Stimulated activated memory B cell treated with anti-CD40 and anti-IgM and Interleukin-4, amounts not matched to agents 10 μg/mL and 1 μg/mL and 100 μg/mL, for 72 hours (primary cell): ENCODE data around the gene DACH2.

ENCODE experiments used
- ATAC-seq: fragments of 150-1000 bp; cut with Tn5 transposase; 2 replicates; pipeline ENCODE4 v1.10.0; 2021
- H3K27ac Mint-ChIP-seq: one replicate; pipeline ENCODE4 v1.8.0; 2022; ENCODE audit warnings: mild to moderate bottlenecking, mixed read lengths
- H3K27me3 Mint-ChIP-seq: one replicate; pipeline ENCODE4 v1.8.0; 2022; ENCODE audit warnings: mixed read lengths
- H3K36me3 Mint-ChIP-seq: one replicate; pipeline ENCODE4 v1.8.0; 2022; ENCODE audit warnings: mixed read lengths
- H3K4me1 Mint-ChIP-seq: one replicate; pipeline ENCODE4 v1.8.0; 2022; ENCODE audit warnings: mixed read lengths
- H3K4me3 Mint-ChIP-seq: one replicate; pipeline ENCODE4 v1.8.0; 2022; ENCODE audit warnings: mild to moderate bottlenecking, moderate library complexity, mixed read lengths
- H3K9me3 Mint-ChIP-seq: one replicate; pipeline ENCODE4 v1.8.0; 2022; ENCODE audit warnings: mixed read lengths

DACH2 gene

DNA sequence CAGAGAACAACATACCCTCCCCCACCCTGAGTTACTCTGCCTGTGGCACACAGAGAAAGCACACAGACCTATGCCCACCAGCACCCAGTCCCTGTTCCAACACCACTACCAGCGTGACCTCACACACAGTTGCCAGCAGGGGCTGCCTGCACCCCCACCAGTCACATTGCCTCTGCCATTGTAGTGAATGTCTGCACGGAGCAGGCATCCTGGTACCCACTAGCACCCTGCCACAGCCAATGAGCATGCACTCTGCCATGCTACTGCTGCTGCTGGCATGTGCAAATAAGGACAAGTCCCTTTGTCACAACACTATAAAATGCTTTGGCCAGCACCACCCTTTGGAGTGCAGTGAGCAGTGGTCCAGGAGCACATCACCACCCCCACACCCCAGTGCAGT, 47.1 kb downstream of the DACH2 start:
- no peak for ATAC-seq
- H3K36me3 Mint-ChIP-seq: no peaks in the 10 kb centered on the region
- H3K9me3 Mint-ChIP-seq: peaks cover 3% of the 10 kb centered on the region
- no peak overlapping the region for H3K27ac Mint-ChIP-seq
- H3K4me1 Mint-ChIP-seq: no peaks in the 10 kb centered on the region
- no peaks in the 10 kb centered on the region for H3K27me3 Mint-ChIP-seq
- no peak overlapping the region for H3K4me3 Mint-ChIP-seq

DNA sequence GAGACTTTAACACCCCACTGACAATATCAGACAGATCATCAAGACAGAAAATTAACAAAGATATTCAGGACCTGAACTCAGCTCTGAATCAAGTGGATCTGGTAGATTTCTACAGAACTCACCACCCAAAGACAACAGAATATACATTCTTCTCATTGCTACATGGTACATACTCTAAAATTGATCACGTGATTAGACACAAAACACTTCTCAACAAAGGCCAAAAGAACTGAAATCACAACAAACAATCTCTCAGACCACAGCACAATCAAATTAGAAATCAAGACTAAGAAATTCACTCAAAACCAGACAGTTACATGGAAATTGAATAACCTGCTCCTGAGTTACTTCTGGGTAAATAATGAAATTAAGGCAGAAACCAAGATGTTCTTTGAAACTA, 49.6 kb downstream of the DACH2 start:
- no peak overlapping the region for H3K27ac Mint-ChIP-seq
- no peak for ATAC-seq
- H3K4me3 Mint-ChIP-seq: no peak overlapping the region
- H3K27me3 Mint-ChIP-seq: no peaks in the 10 kb centered on the region
- no peaks in the 10 kb centered on the region for H3K4me1 Mint-ChIP-seq
- peaks cover 3% of the 10 kb centered on the region for H3K9me3 Mint-ChIP-seq
- no peaks in the 10 kb centered on the region for H3K36me3 Mint-ChIP-seq

DNA sequence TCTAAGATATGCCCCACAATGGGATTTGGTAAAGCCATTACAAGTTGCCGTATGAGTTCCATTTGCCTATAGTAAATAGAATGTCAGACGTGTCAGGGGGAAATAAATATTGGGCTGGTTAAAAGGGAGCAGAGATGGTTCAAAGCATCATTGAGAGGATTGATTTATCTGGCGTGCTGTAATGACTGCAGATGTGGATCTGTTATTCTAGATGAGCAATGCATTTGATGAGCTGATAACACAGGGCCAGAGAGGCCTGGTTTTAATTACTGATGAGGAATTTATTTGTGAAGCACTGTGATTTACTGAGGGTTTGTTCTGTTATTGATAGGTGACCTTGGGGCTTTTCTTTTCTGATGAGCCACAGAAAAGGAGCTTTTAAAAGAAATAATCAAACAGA, 62.5 kb downstream of the DACH2 start:
- no peak overlapping the region for H3K27ac Mint-ChIP-seq
- ATAC-seq: no peak
- H3K4me3 Mint-ChIP-seq: no peak overlapping the region
- H3K27me3 Mint-ChIP-seq: no peaks in the 10 kb centered on the region
- H3K4me1 Mint-ChIP-seq: no peaks in the 10 kb centered on the region
- H3K9me3 Mint-ChIP-seq: no peaks in the 10 kb centered on the region
- no peaks in the 10 kb centered on the region for H3K36me3 Mint-ChIP-seq

- H3K36me3 Mint-ChIP-seq: no peaks in the 10 kb centered on the region
Measured at GRCh38 chrX:86215260-86215659, 67.0 kb downstream of the DACH2 start.

DNA sequence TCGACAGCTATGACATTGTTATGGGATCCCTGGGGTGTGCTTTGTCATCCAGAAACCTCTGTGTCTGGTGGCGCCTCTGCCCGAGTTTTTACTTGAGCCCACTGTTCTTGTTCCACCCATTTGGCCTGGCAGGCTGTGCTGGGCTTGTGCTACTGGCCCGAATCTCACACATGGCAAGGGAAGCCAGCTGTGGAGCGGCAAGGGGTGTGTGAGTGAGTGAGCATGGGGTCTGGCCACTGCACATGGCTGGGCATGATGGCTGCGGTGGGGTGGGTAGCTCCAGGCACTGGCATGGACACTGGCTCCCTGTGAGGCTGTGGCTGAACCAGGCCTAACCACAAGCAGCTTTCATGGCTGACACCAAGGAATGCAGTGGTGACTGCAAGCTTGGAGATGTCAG, 89.2 kb downstream of the DACH2 start:
- no peaks in the 10 kb centered on the region for H3K4me1 Mint-ChIP-seq
- no peaks in the 10 kb centered on the region for H3K36me3 Mint-ChIP-seq
- H3K4me3 Mint-ChIP-seq: no peak overlapping the region
- no peaks in the 10 kb centered on the region for H3K27me3 Mint-ChIP-seq
- H3K27ac Mint-ChIP-seq: no peak overlapping the region
- peaks cover 10% of the 10 kb centered on the region for H3K9me3 Mint-ChIP-seq
- ATAC-seq: no peak

More at GRCh38 chrX:86215260-86215659, 67.0 kb downstream of the DACH2 start:
- H3K9me3 Mint-ChIP-seq: no peaks in the 10 kb centered on the region
- no peaks in the 10 kb centered on the region for H3K27me3 Mint-ChIP-seq
- ATAC-seq: no peak
- H3K4me3 Mint-ChIP-seq: no peak overlapping the region
- no peak overlapping the region for H3K27ac Mint-ChIP-seq
- H3K4me1 Mint-ChIP-seq: no peaks in the 10 kb centered on the region

DNA sequence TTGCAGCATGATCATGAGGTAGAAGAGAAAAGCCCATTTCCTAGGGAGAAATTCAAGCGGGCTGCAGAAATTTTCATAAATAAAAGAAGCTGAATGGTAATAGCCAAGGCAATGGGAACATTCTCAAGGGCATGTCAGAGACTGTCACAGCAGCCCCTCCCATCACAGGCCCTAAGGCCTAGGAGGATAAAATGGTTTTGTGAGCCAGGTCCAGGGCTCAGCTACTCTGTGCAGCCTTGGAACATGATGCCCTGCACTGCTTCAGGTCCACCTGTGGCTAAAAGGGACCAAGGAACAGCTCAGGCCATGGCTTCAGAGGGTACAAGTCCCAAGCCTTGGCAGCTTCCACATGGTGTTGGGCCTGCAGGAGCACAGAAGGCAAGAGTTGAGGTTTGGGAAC, 93.3 kb downstream of the DACH2 start:
- no peak overlapping the region for H3K4me3 Mint-ChIP-seq
- no peak for ATAC-seq
- no peak overlapping the region for H3K27ac Mint-ChIP-seq
- no peaks in the 10 kb centered on the region for H3K27me3 Mint-ChIP-seq
- no peaks in the 10 kb centered on the region for H3K36me3 Mint-ChIP-seq
- H3K4me1 Mint-ChIP-seq: no peaks in the 10 kb centered on the region
- peaks cover 8% of the 10 kb centered on the region for H3K9me3 Mint-ChIP-seq

GRCh38 chrX:86263526-86263925, 115.3 kb downstream of the DACH2 start:
- H3K27me3 Mint-ChIP-seq: no peaks in the 10 kb centered on the region
- H3K4me1 Mint-ChIP-seq: no peaks in the 10 kb centered on the region
- H3K4me3 Mint-ChIP-seq: no peak overlapping the region
- ATAC-seq: no peak
- no peak overlapping the region for H3K27ac Mint-ChIP-seq
- H3K36me3 Mint-ChIP-seq: no peaks in the 10 kb centered on the region
- no peaks in the 10 kb centered on the region for H3K9me3 Mint-ChIP-seq

DNA sequence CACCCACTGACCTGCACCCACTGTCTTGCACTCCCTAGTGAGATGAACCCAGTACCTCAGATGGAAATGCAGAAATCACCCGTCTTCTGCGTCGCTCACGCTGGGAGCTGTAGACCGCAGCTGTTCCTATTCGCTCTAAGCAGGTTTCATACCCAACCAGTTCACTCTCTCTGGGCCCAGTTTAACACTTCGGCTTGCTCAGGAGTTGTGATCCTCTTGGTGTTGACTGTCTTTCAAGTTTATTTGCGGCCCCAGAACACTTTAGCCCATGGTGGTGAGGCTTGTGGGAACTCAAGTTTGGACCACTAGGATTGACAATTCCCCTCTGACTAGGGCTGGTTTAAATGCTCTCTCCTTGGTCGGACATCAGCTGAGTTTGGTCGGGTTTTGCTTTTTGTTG, 147.0 kb downstream of the DACH2 start:
- Mint-ChIP-seq H3K36me3 (no peaks in the 10 kb centered on the region), H3K27ac (no peak overlapping the region), H3K27me3 (no peaks in the 10 kb centered on the region), H3K4me1 (no peaks in the 10 kb centered on the region), H3K9me3 (peaks cover 3% of the 10 kb centered on the region), H3K4me3 (no peak overlapping the region)
- no peak for ATAC-seq

DNA sequence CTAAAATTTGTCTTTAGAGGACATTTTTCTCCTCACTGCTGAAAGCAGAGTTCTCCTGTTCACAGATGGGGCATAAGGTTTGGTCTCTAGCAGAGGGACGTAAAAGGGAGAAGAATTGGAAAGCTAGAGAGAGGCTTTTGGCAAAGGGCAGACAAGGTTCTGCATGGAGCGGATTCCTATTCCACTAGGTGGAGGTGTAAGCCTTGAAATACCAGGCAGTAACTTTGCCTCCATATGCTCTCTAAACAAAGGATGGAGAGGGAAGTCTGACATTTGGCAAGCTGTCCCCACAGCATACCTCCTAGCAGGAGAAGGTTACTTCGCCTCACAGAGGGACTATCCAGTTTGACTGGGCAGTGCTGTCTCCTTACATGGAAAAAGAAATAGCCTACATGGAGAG, 174.7 kb downstream of the DACH2 start:
- Mint-ChIP-seq H3K36me3 (no peaks in the 10 kb centered on the region), H3K4me3 (no peak overlapping the region), H3K9me3 (peaks cover 4% of the 10 kb centered on the region), H3K27me3 (no peaks in the 10 kb centered on the region), H3K27ac (no peak overlapping the region), H3K4me1 (no peaks in the 10 kb centered on the region)
- ATAC-seq: no peak

- H3K4me3 Mint-ChIP-seq: no peak overlapping the region
- H3K27me3 Mint-ChIP-seq: no peaks in the 10 kb centered on the region
- H3K9me3 Mint-ChIP-seq: peaks cover 2% of the 10 kb centered on the region
- H3K4me1 Mint-ChIP-seq: no peaks in the 10 kb centered on the region
- H3K36me3 Mint-ChIP-seq: no peaks in the 10 kb centered on the region
- H3K27ac Mint-ChIP-seq: no peak overlapping the region
- ATAC-seq: no peak
Measured at GRCh38 chrX:86329174-86329573, 180.9 kb downstream of the DACH2 start.

DNA sequence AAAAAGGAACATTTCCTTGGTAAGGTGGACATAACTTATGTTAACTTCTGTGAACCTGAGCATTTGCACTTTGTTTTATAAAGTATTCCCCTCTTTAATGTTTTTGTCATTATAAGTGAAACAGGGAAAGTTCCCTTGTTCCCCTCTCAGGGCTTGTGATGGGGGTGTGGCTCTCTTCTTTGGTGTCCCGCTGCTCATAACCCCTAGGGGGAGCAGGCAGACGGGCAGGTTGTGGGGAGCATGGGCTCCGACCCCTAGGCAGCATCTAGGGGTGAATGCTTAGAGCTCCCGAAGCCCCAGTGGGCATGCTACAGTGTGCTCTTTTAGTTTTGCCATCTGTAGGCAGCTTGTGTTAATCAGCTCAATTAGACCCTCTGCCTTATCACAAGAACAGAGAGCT, 200.4 kb downstream of the DACH2 start:
- Mint-ChIP-seq H3K9me3 (no peaks in the 10 kb centered on the region), H3K36me3 (no peaks in the 10 kb centered on the region), H3K27ac (no peak overlapping the region), H3K27me3 (no peaks in the 10 kb centered on the region), H3K4me3 (no peak overlapping the region), H3K4me1 (no peaks in the 10 kb centered on the region)
- ATAC-seq: no peak

DNA sequence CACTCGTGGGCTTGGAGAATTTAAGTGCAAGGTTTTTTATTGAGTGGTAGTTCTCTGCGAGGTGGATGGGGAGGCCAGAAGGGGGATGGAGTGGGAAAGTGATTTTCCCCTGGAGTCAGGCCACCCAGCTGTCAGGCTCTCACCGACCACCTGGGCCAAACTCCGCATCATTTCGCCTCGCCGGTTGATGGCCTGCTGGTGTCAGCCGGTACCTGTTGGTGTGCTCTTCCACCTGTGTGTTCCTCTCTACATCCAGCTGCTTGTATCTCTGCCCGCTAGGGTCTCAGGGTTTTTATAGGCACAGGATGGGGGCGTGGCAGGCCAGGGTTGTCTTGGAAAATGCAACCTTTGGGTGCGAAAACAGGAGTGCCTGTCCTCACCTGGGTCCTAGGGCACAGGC, 200.9 kb downstream of the DACH2 start:
- Mint-ChIP-seq H3K27me3 (no peaks in the 10 kb centered on the region), H3K36me3 (no peaks in the 10 kb centered on the region), H3K9me3 (no peaks in the 10 kb centered on the region), H3K4me1 (no peaks in the 10 kb centered on the region), H3K4me3 (no peak overlapping the region), H3K27ac (no peak overlapping the region)
- no peak for ATAC-seq

DNA sequence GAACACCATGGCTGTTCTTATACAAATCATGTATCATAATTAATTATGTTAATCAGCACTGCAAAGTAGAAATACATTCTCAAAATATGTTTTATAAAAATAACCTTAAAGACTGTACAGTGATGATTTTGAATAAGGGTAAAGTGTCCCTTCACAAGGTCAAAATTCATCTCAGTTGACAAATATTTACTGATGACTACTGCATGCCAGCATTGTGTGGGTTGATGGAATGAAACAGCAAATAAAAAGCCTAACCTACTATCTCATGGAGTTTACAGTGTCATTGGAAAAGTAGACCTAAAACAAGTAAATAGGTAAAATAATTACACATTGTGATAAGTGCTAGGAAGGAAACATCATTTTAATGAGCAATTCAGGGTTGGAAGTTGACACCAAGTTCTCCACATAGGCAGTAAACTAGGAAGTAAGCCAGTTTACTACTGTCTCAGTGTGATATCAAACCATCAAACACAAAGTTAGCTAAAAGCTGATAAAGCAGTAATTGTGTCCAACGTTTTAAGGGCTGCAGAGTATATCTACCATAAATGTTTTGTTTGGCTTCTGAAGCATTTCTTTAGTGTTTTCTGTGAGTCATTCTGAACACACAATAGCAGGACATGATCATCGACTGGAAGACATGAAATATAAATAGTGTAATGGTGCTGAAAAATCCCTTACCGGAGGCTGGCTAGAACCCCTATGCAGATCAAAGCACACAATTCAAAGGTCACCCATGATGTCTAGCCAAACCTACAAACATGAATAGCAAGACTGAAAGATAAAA, 221.8 kb downstream of the DACH2 start:
- ATAC-seq: no peak
- H3K4me1 Mint-ChIP-seq: no peaks in the 10 kb centered on the region
- no peaks in the 10 kb centered on the region for H3K36me3 Mint-ChIP-seq
- no peaks in the 10 kb centered on the region for H3K9me3 Mint-ChIP-seq
- H3K4me3 Mint-ChIP-seq: no peak overlapping the region
- H3K27ac Mint-ChIP-seq: no peak overlapping the region
- no peaks in the 10 kb centered on the region for H3K27me3 Mint-ChIP-seq

DNA sequence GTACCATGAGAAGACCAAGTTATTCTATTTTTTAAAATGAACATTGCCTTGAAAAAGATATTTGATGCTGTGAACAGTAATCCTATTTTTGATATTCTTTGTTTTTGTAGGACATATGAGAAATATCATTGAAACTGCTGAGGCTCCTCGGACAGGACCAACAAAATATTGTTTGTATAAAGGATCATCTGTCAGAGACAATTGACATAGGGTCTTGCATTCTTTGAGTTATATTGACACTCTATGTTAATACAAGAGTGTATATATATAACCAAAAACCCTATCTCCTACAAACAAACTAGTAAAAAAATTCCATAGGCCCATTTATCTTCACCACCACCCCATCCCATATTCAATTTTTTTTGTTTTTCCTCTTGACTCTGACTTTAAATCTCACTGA, 222.7 kb downstream of the DACH2 start:
- Mint-ChIP-seq H3K36me3 (no peaks in the 10 kb centered on the region), H3K9me3 (no peaks in the 10 kb centered on the region), H3K4me1 (no peaks in the 10 kb centered on the region), H3K4me3 (no peak overlapping the region), H3K27ac (no peak overlapping the region), H3K27me3 (no peaks in the 10 kb centered on the region)
- ATAC-seq: no peak

DNA sequence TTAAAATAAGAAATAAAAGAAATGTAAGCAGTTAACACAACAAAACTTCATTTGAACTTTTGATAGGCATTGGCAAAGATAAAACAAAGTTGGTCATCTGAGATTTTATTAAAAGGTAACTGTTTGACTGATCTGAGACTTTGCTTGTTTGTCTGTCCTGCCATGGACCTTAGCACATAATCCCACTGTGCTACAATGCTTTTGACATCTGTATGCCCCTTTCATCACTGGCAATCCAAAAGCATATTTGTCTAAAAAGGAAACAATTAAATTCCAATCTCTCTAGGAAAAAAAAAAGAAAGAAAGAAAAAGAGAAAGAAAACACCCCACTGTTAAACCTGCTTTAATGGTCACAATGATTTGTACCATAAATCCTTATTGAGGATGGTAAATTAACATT, 231.0 kb downstream of the DACH2 start:
- no peak for ATAC-seq

DNA sequence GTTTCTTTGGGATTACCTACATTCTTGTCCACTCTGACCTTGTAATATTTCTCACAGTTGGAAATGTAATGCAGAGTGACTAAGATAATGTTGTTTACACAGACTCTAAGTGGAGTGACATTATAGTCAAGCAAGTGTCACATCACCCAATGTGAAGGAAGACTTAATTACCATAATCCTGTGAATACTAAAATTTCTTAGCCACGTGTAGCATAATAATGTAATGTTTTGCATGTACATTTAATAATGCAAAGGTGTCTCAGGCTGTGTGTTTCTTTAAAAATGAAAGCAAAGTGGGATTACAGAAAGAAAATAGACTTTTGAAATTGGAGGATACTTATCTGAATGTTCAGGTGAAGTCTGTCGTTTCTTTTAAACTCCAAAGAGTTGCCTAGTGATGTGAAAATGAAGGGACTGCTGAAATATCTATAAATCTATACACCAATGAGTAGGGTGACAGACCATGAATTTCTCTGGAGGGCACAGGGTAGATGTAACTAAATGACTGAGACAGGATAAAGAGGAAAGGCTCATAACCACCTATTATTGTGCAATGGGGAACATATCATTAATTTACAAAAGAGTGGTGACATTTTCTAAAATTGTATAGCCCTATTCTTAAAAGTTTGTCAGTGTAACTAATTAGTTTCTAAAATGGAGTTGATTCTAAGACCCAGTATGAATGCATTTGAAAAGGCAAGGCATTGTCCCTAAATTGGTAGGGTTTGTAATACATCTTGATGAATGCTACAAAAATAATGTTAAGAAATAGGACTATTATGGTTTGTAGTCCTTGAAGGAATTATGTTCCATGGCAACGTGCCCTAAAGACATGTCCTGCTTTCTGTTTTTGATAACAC, 235.7 kb downstream of the DACH2 start:
- Mint-ChIP-seq H3K4me3 (no peak overlapping the region), H3K27ac (no peak overlapping the region), H3K36me3 (no peaks in the 10 kb centered on the region), H3K9me3 (no peaks in the 10 kb centered on the region), H3K4me1 (no peaks in the 10 kb centered on the region), H3K27me3 (no peaks in the 10 kb centered on the region)
- ATAC-seq: no peak

More for the DNA sequence above, 231.0 kb downstream of the DACH2 start:
- Mint-ChIP-seq H3K9me3 (no peaks in the 10 kb centered on the region), H3K27me3 (no peaks in the 10 kb centered on the region), H3K4me3 (no peak overlapping the region), H3K36me3 (no peaks in the 10 kb centered on the region), H3K4me1 (no peaks in the 10 kb centered on the region), H3K27ac (no peak overlapping the region)
